Endothelial cell of umbilical vein (primary cell): ENCODE data around the gene DLG5. TPM values are rescaled to one million over a fixed set of nuclear protein-coding genes. Genes with fewer than 3 reads are reported as not detected.

Source experiments
- BruUV-seq: library from RNA; stranded (reverse); fragments of 400-500 nt; replicated peaks from 2 replicates; lab custom pipeline; 2021; lab: Mats Ljungman, UMichigan
- CTCF ChIA-PET: fragments of 300-600, 350-600 bp; sonication (Branson Sonifier 250); formaldehyde crosslinking; loops from one replicate; lab custom pipeline; 2021; ENCODE audit warnings: antibody characterized with exemption, inconsistent platforms; lab: Charles Lee
- POLR2A ChIA-PET: fragments of 300-600, 350-600 bp; sonication (Branson Sonifier 250); formaldehyde crosslinking; loops from one replicate; lab custom pipeline; 2021; ENCODE audit warnings: antibody characterized with exemption, inconsistent platforms; lab: Charles Lee
- DNase-seq: peaks from one replicate; pipeline ENCODE4 v3.0.0-alpha.2; 2011; ENCODE audit warnings: low read depth, low spot score
- FAIRE-seq: peaks from 2 replicates; lab custom pipeline; 2011; peaks lifted over from hg19 to GRCh38; lab: Jason Lieb, UNC
- H2AFZ ChIP-seq: 2 replicates; pipeline ENCODE4 v1.6.0; 2012; ENCODE audit warnings: low read depth, low read length, control low read depth, inconsistent platforms
- H3K27ac ChIP-seq: 2 replicates; pipeline ENCODE4 v1.5.1; 2011; ENCODE audit warnings: low read depth, mild to moderate bottlenecking, control low read depth, low read length, moderate library complexity; ENCODE audit not compliant: insufficient read depth
- H3K27me3 ChIP-seq, 2 experiments: 2 replicates each; pipeline versions ENCODE4 v1.6.0 to v1.6.1; 2011; ENCODE audit warnings: low read length in 2 of 2, mixed read lengths in 1 of 2; ENCODE audit not compliant: control insufficient read depth in 2 of 2, insufficient read depth in 2 of 2
- H3K36me3 ChIP-seq, 2 experiments: 2 replicates in 1 of 2; 3 replicates in 1 of 2; pipeline ENCODE4 v1.5.1; 2011; ENCODE audit warnings: low read length in 2 of 2, mild to moderate bottlenecking in 1 of 2, moderate library complexity in 1 of 2; ENCODE audit not compliant: control insufficient read depth in 2 of 2, insufficient read depth in 2 of 2; ENCODE audit errors: extremely low read depth in 1 of 2
- H3K4me1 ChIP-seq: 3 replicates; pipeline ENCODE4 v1.5.1; 2011; ENCODE audit warnings: mild to moderate bottlenecking, low read length; ENCODE audit not compliant: control insufficient read depth, insufficient read depth; ENCODE audit errors: extremely low read depth
- H3K4me2 ChIP-seq: 2 replicates; pipeline ENCODE4 v1.6.1; 2011; ENCODE audit warnings: low read length, control low read depth, mixed read lengths; ENCODE audit not compliant: insufficient read depth
- H3K4me3 ChIP-seq, 3 experiments: fragments of 200-600 bp in 1 of 3; sonication (generic), shearing (Covaris generic) in 1 of 3; replicated peaks in 1 of 3; 2 replicates each; pipeline ENCODE4 v1.5.1; 2011 to 2016; ENCODE audit warnings: control low read depth in 3 of 3, low read length in 3 of 3, mild to moderate bottlenecking in 2 of 3, inconsistent platforms in 1 of 3, low read depth in 1 of 3, moderate library complexity in 1 of 3; ENCODE audit not compliant: insufficient read depth in 1 of 3
- H3K79me2 ChIP-seq: 2 replicates; pipeline ENCODE4 v1.6.0; 2012; ENCODE audit warnings: low read length, inconsistent platforms; ENCODE audit not compliant: control insufficient read depth, insufficient read depth
- H3K9ac ChIP-seq: replicated peaks from 2 replicates; pipeline ENCODE3; 2011; ENCODE audit warnings: low read length, control low read depth; ENCODE audit not compliant: insufficient read depth; ENCODE audit errors: extremely low read depth
- H3K9me1 ChIP-seq: replicated peaks from 3 replicates; pipeline ENCODE4 v1.6.0; 2011; ENCODE audit warnings: mild to moderate bottlenecking, low read length; ENCODE audit not compliant: control insufficient read depth, insufficient read depth; ENCODE audit errors: extremely low read depth
- H3K9me3 ChIP-seq: replicated peaks from 2 replicates; pipeline ENCODE4 v1.5.1; 2012; ENCODE audit warnings: low read length, inconsistent platforms; ENCODE audit not compliant: control insufficient read depth, insufficient read depth
- H4K20me1 ChIP-seq: replicated peaks from 2 replicates; pipeline ENCODE3; 2011; ENCODE audit warnings: mild to moderate bottlenecking, low read length; ENCODE audit not compliant: control insufficient read depth, insufficient read depth; ENCODE audit errors: extremely low read depth
- FOS ChIP-seq: IDR thresholded peaks from 2 replicates; pipeline ENCODE4 v1.6.1; 2011; ENCODE audit warnings: mild to moderate bottlenecking, low read length, moderate library complexity, borderline replicate concordance; ENCODE audit not compliant: insufficient read depth
- POLR2A ChIP-seq: IDR thresholded peaks from 2 replicates; pipeline ENCODE4 v1.6.1; 2012; ENCODE audit warnings: low read depth, mild to moderate bottlenecking, control low read depth, low read length
- POLR2AphosphoS5 ChIP-seq: IDR thresholded peaks from 2 replicates; pipeline ENCODE4 v1.6.1; 2012; ENCODE audit warnings: low read depth, mild to moderate bottlenecking, control low read depth, low read length, moderate library complexity; ENCODE audit not compliant: insufficient read depth
- dilution Hi-C: fragments of 300-500 bp; cut with MboI; formaldehyde crosslinking; loops from one replicate; pipeline ENCODE4 v1.15.0; 2019; ENCODE audit warnings: low sequenced_read_pairs; ENCODE audit not compliant: extremely low pct_ligation_motif_present
- intact Hi-C: fragments of 100-400 bp; cut with micrococcal nuclease; formaldehyde crosslinking; loops from one replicate; pipeline ENCODE4 v1.10.0; 2022
- polyA plus RNA-seq, 4 experiments: library from polyadenylated mRNA; depleted of rRNA in 3 of 4; stranded (reverse) in 3 of 4; unstranded in 1 of 4; fragments of >200 nt; gene quantifications; 2 replicates each; pipeline versions ENCODE4 v1.2.1 to v1.2.3, GENCODE V29; 2011 to 2012; ENCODE audit warnings: missing spikeins in 1 of 4
- total RNA-seq: library from RNA; stranded (reverse); gene quantifications from 2 replicates; pipeline ENCODE4 v1.2.3, GENCODE V29; 2021

The DLG5 gene
- total and polyA plus RNA-seq, 2 donors (not counting 3 experiments of a cell fraction or from before 2014, with no cell fraction given), result 12.3 to 24.9 TPM

DNA sequence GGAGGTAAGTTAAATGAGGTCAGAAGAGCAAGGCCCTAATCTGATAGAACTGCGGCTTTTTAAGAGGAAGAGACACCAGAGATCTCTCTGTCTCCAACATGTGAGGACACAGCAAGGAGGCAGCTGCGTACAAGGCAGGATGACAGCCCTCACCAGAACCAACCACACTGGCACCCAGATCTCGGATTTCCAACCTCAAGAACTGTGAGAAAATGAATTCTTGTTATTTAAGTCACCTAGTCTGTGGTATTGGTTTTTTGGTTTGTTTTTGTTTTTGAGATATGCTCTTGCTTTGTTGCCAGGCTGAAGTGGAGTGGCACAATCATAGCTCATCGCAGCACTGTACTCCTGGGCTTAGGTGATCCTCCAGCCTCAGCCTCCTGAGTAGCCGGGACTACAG, 127.2 kb downstream of the DLG5 start:
- no TSS peak for BruUV-seq
- dilution Hi-C loops (no loop called here), intact Hi-C loops (no loop called here)
- Histone ChIP-seq H3K9me3 (no peaks in the 10 kb centered on the region), H3K79me2 (no peaks in the 10 kb centered on the region), H3K27me3 (no peaks in the 10 kb centered on the region), H4K20me1 (no peaks in the 10 kb centered on the region), H3K9ac (no peak overlapping the region), H3K4me3 (no peak overlapping the region), H3K27ac (no peak overlapping the region), H3K4me2 (no peak overlapping the region), H3K36me3 (peaks cover 5 to 20% of the 10 kb centered on the region in 2 experiments), H2AFZ (no peak overlapping the region), H3K4me1 (no peaks in the 10 kb centered on the region), H3K9me1 (no peaks in the 10 kb centered on the region)
- FAIRE-seq (no peak), DNase-seq (no peak)
- ChIA-PET CTCF (no interaction called here), POLR2A (no interaction called here)
- TF ChIP-seq POLR2A (no peak), POLR2AphosphoS5 (no peak), FOS (no peak)

DNA sequence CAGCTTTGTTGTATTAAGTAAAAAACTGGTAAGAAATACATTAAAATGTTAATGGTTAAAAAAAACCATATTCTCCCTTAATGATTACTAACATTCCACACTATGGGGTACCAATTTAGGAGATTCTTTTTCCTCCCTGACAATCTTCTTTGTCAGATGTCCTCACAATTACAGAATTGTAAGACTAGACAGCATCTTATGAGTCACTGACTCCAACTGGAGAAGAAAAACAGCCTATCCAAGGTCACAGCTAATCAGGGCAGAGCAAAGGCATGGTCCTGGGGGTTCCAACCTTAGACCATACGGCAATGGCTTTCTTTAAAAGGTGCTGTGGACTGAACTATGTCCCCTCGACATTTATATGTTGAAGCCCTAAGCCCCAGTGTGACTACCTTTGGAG, 127.6 kb downstream of the DLG5 start:
- FAIRE-seq, result no peak

More for the DNA sequence above, 127.6 kb downstream of the DLG5 start:
- dilution Hi-C loops (no loop called here), intact Hi-C loops (no loop called here)
- Histone ChIP-seq H2AFZ (no peak overlapping the region), H3K27ac (no peak overlapping the region), H3K4me3 (no peak overlapping the region), H3K9me1 (no peaks in the 10 kb centered on the region), H3K27me3 (no peaks in the 10 kb centered on the region), H4K20me1 (no peaks in the 10 kb centered on the region), H3K36me3 (peaks cover 3 to 19% of the 10 kb centered on the region in 2 experiments), H3K9ac (no peak overlapping the region), H3K4me2 (no peak overlapping the region), H3K9me3 (no peaks in the 10 kb centered on the region), H3K4me1 (no peaks in the 10 kb centered on the region), H3K79me2 (no peaks in the 10 kb centered on the region)
- DNase-seq, result no peak
- POLR2A ChIA-PET, result no interaction called here
- CTCF ChIA-PET, result no interaction called here
- no peak for TF ChIP-seq FOS
- no TSS peak for BruUV-seq
